Head of caudate nucleus (tissue), 42 donors: Measurements from ENCODE around the gene GRAMD4.

ENCODE experiments used
- DNase-seq, 42 donors: peaks; one replicate each; pipeline versions ENCODE4 v3.0.0 to v3.0.0-alpha.2; 2020 to 2021; ENCODE audit warnings: mixed read lengths in 7 of 42
- intact Hi-C: fragments of 100-400 bp; cut with DNase I; formaldehyde crosslinking; loops from one replicate; pipeline ENCODE4 v1.15.0; 2022

Gene GRAMD4

GRCh38 chr22:46719921-46720320, 99.7 kb downstream of the GRAMD4 start:
- no peak for DNase-seq
- intact Hi-C loops, result no loop called here

GRCh38 chr22:46721501-46722085, 101.4 kb downstream of the GRAMD4 start:
- intact Hi-C loops, result no loop called here
- DNase-seq, result no peak

- intact Hi-C loops, result no loop called here
- DNase-seq, result no peak
Observed at GRCh38 chr22:46723882-46724281, 103.7 kb downstream of the GRAMD4 start.

GRCh38 chr22:46725096-46725495, 104.9 kb downstream of the GRAMD4 start:
- DNase-seq, result no peak

GRCh38 chr22:46726066-46726985, 106.1 kb downstream of the GRAMD4 start:
- DNase-seq, result no peak

More at GRCh38 chr22:46725096-46725495, 104.9 kb downstream of the GRAMD4 start:
- intact Hi-C loops, result no loop called here

GRCh38 chr22:46726986-46727317, 106.8 kb downstream of the GRAMD4 start:
- no peak for DNase-seq
- intact Hi-C loops, result no loop called here

More at GRCh38 chr22:46726066-46726985, 106.1 kb downstream of the GRAMD4 start:
- intact Hi-C loops, result no loop called here

- no peak for DNase-seq
- intact Hi-C loops, result no loop called here
Observed at GRCh38 chr22:46727813-46728364, 107.7 kb downstream of the GRAMD4 start.

GRCh38 chr22:46728470-46728869, 108.3 kb downstream of the GRAMD4 start:
- no peak for DNase-seq

More at GRCh38 chr22:46728470-46728869, 108.3 kb downstream of the GRAMD4 start:
- intact Hi-C loops, result no loop called here
